Activated naive CD8-positive, alpha-beta T cell treated with anti-CD3 and anti-CD28 coated beads, Interleukin-2, amount 10 ng/mL, durations not matched to agents 7 days and 5 days (primary cell): ENCODE measurements around the gene CCDC81. TPM values are rescaled to one million over a fixed set of nuclear protein-coding genes. Genes with fewer than 3 reads are reported as not detected.

Experiments
- ATAC-seq: fragments of 150-1000 bp; cut with Tn5 transposase; one replicate; pipeline ENCODE4 v1.10.0; 2021; ENCODE audit warnings: low read depth, moderate library complexity
- POLR2A ChIA-PET: fragments of 350-600 bp; sonication (Branson Sonifier 250); formaldehyde crosslinking; loops from one replicate; lab custom pipeline; 2021; ENCODE audit warnings: antibody characterized with exemption; lab: Charles Lee
- DNase-seq: peaks from one replicate; pipeline ENCODE4 v3.0.0; 2021
- H3K27ac Mint-ChIP-seq: one replicate; pipeline ENCODE4 v1.8.0; 2022; ENCODE audit warnings: mild to moderate bottlenecking, mixed read lengths
- H3K27me3 Mint-ChIP-seq: one replicate; pipeline ENCODE4 v1.8.0; 2022; ENCODE audit warnings: mild to moderate bottlenecking, moderate library complexity, mixed read lengths
- H3K36me3 Mint-ChIP-seq: one replicate; pipeline ENCODE4 v1.8.0; 2021; ENCODE audit warnings: mild to moderate bottlenecking, mixed read lengths
- H3K4me1 Mint-ChIP-seq: one replicate; pipeline ENCODE4 v1.8.0; 2021; ENCODE audit warnings: mixed read lengths
- H3K4me3 Mint-ChIP-seq: one replicate; pipeline ENCODE4 v1.8.0; 2022; ENCODE audit warnings: mild to moderate bottlenecking, moderate library complexity, mixed read lengths
- H3K9me3 Mint-ChIP-seq: one replicate; pipeline ENCODE4 v1.8.0; 2021; ENCODE audit warnings: mixed read lengths
- total RNA-seq, 2 experiments: library from RNA; stranded (reverse); gene quantifications; one replicate each; pipeline ENCODE4 v1.2.3, GENCODE V29; 2021

Gene CCDC81
- total RNA-seq, 2 experiments from 2014 or later = 0.39 to 0.43 TPM

DNA sequence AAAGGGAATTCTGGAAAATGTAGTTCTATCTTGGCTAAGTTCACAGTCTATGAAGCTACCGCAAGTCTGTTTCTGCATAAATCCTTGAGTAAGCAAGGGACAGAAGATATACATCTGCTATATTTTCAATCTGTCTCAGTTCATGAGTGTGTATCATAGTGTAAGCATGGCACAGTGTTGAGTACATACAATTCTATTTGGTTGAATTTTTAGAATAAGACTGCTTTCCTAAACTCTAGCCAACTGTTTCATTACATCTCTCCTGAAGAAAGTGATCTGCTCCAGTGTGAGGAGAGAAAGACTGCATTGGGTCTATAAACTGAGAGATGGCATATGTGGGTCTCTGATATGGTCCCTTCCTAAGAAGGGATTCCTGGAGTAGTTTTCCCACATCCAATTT is 2.6 kb upstream of the CCDC81 start:
- Mint-ChIP-seq H3K36me3 (peaks cover 2% of the 10 kb centered on the region), H3K27me3 (no peaks in the 10 kb centered on the region), H3K9me3 (peaks cover 8% of the 10 kb centered on the region), H3K4me1 (peaks cover 15% of the 10 kb centered on the region), H3K27ac (no peak overlapping the region), H3K4me3 (no peak overlapping the region)
- ATAC-seq (no peak), DNase-seq (no peak)
- POLR2A ChIA-PET = no interaction called here

DNA sequence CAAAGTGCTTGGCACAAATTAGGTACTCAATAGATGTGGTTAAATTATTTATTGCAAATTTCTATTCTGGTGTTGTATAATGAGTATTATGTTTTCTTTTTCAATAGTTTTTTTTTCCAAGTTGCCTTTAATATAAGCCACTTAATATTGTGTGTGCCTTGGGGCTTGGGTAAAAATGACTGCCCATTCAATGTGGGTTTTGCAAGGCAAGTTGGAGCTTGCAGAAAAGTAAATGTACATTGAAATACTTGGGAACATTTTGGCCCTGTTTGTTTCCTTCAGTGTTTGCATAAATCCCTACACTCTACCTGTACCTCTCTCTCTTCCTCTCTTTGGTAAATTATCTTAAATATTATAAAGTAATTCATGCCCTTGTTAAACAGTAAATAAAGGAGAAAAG is 2.1 kb upstream of the CCDC81 start:
- H3K4me1 Mint-ChIP-seq = peaks cover 15% of the 10 kb centered on the region
- ATAC-seq (no peak), DNase-seq (no peak)
- peaks cover 8% of the 10 kb centered on the region for H3K9me3 Mint-ChIP-seq
- no peak overlapping the region for H3K27ac Mint-ChIP-seq
- no peak overlapping the region for H3K4me3 Mint-ChIP-seq
- no peaks in the 10 kb centered on the region for H3K27me3 Mint-ChIP-seq
- POLR2A ChIA-PET = no interaction called here
- peaks cover 2% of the 10 kb centered on the region for H3K36me3 Mint-ChIP-seq

DNA sequence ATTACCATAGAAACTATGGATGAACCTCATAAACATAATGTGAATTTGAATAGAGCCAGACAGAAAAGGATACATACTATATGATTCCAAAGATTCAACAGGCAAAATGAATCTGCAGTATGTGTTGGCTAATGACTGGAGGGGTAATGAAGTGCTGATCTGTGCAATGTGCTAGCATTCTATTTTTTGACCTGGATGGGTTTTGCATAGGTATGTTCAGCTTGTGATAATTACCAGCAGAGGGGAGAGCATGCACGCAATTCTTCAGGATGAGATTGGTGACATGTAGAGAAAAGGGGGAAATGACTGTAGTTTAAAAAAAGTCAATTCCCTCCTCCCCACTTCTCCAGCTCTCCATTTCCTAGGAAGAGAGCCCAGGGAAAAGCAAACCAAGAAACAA is 618 bp upstream of the CCDC81 start:
- H3K4me1 Mint-ChIP-seq = peaks cover 14% of the 10 kb centered on the region

DNA sequence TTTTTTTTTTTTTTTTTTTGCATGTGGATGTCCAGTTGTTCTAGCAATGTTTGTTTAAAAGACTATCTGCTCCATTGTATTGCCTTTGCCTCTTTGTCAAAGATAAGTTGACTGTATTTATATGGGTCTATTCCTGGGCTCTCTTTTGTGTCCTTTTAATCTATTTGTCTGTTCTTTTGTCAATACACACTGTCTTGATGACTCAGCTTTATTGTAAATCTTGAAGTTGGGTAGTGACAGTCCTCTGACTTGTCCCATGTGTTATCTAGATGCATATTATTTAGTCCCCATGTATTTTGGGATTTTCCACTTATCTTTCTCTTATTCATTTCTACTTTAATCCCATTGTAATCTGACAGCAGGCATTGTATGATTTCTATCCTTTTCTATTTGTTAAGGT is 3.3 kb downstream of the CCDC81 start:
- no peak overlapping the region for H3K27ac Mint-ChIP-seq
- no peaks in the 10 kb centered on the region for H3K36me3 Mint-ChIP-seq
- peaks cover 4% of the 10 kb centered on the region for H3K9me3 Mint-ChIP-seq
- H3K4me1 Mint-ChIP-seq = peaks cover 3% of the 10 kb centered on the region
- ATAC-seq = no peak
- DNase-seq = no peak
- H3K27me3 Mint-ChIP-seq = peaks cover 2% of the 10 kb centered on the region
- H3K4me3 Mint-ChIP-seq = no peak overlapping the region
- POLR2A ChIA-PET = no interaction called here

More for the DNA sequence above, 618 bp upstream of the CCDC81 start:
- POLR2A ChIA-PET = no interaction called here
- DNase-seq = no peak
- Mint-ChIP-seq H3K27me3 (peaks cover 2% of the 10 kb centered on the region), H3K9me3 (peaks cover 8% of the 10 kb centered on the region), H3K36me3 (peaks cover 2% of the 10 kb centered on the region), H3K27ac (no peak overlapping the region), H3K4me3 (no peak overlapping the region)
- no peak for ATAC-seq

DNA sequence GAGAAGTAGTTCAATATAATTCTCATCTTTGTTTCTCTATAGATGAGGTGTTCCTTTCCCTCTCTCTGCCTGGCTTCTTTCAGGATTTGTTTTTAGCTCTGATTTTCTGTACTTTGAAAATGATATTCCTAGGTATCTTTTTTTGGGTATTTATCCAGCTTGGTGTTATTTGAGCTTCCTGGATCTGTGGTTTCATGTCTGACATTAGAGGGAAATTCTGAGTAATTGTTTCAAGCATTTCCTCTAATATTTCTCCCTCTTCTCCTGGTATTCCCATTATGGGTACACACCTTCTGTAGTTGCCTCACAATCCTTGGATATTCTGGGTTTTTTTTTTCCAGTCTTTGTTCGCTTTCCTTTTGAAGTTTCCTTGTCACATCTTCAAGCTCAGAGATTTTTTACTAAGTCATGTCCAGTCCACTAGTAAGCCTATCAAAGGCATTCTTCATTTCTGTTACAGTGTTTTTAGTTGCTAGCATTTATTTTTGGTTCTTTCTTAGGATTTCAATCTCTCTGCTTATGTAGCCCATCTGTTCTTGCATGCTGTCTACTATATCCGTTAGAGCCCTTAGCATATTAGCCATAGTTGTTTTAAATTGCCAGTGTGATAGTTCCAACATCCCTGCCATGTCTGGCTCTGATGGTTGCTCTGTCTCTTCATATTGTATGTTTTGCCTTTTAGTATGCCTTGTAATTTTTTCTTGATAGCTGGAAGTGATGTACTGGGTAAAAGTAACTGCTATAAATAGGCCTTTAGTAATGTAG is 5.8 kb downstream of the CCDC81 start:
- H3K9me3 Mint-ChIP-seq = peaks cover 4% of the 10 kb centered on the region
- no peaks in the 10 kb centered on the region for H3K4me1 Mint-ChIP-seq
- H3K27ac Mint-ChIP-seq = no peak overlapping the region
- H3K4me3 Mint-ChIP-seq = no peak overlapping the region
- peaks cover 2% of the 10 kb centered on the region for H3K27me3 Mint-ChIP-seq
- POLR2A ChIA-PET = no interaction called here
- no peaks in the 10 kb centered on the region for H3K36me3 Mint-ChIP-seq
- DNase-seq (no peak), ATAC-seq (no peak)

DNA sequence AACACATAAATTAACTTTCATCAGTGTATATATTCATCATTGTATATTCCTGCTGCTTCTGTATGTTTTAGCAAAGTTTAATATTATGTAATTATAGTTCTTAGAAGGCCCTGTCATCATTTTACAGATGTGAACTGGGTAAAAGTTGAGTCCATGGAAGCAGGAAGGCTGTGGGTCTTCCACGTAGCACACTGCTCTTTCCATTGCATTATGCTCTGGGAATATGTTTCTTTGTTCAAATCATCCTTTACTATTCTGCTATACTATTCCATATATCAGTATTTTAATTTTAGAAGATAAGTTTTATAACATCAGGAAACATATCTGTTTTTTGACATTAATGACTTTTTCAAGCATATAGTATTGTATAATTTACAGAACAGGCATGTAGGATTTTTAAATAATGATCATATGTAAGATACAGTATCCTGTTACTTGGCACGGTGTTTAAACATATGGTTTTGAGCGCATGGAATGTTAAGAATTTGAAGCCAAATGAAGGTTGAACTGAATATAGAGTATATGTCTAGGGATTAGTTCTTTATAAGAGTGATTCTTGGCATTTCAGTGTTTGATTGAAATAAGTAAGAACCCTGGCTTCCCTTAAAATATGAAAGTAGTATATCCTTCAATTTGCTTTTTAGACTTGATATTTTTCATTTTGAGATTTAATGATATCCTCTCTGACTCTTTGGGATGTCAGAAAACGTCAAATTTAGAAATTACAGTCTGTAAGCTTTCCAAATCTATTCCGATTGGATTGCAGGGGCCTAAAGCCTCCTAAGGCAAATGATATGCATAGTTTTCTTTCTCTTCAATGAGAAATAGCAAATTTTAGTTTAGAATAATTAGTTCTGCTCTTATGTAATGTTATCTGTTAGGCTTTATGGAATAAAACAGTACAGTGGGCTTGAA is 8.6 kb downstream of the CCDC81 start:
- Mint-ChIP-seq H3K4me1 (no peaks in the 10 kb centered on the region), H3K4me3 (no peak overlapping the region), H3K27me3 (no peaks in the 10 kb centered on the region), H3K36me3 (no peaks in the 10 kb centered on the region), H3K9me3 (no peaks in the 10 kb centered on the region), H3K27ac (no peak overlapping the region)
- DNase-seq (no peak), ATAC-seq (no peak)
- POLR2A ChIA-PET = no interaction called here

DNA sequence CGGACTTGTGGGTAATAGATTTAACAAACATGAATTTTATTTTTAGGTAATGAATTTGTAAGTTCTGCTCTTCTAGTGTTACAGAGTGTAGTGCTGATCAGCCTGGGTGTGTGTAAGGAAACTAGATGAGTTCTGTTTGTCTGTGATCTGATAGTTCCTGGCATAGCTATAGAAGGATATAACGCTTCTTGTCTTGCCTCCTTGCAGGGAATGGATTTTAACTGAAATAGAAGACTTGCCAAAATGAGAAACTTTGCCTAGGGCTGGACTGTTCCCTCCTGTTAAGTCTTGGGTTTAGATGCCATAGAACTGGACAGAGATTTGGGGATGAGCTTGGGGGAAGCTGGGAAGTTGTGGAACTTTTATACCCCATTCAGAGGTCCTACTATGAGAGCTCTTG is 11.6 kb downstream of the CCDC81 start:
- DNase-seq = no peak
- H3K27ac Mint-ChIP-seq = no peak overlapping the region
- no peaks in the 10 kb centered on the region for H3K27me3 Mint-ChIP-seq
- H3K4me1 Mint-ChIP-seq = no peaks in the 10 kb centered on the region
- POLR2A ChIA-PET = no interaction called here
- H3K36me3 Mint-ChIP-seq = no peaks in the 10 kb centered on the region
- no peak overlapping the region for H3K4me3 Mint-ChIP-seq
- H3K9me3 Mint-ChIP-seq = peaks cover 2% of the 10 kb centered on the region
- ATAC-seq = no peak

DNA sequence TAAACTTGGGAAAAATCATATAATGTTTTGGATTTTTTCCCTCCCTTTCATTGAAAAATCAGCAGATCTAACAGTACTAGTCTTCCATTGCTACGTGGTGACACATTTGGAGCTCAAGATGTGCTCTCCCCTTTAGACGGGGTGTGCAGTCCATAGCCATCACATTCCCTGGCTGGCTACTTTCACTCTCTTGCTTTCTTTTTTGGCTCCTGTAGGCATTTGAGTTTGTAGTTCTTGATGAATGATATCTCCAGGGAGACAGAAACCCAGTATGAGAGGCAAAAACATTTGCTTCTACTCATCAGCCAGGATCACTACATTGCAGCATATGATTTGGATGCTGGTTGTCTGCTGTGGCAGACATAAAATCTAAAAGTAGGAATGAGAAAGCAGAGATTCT is 12.1 kb downstream of the CCDC81 start:
- no peaks in the 10 kb centered on the region for H3K4me1 Mint-ChIP-seq
- no peaks in the 10 kb centered on the region for H3K36me3 Mint-ChIP-seq
- no peaks in the 10 kb centered on the region for H3K27me3 Mint-ChIP-seq
- POLR2A ChIA-PET = no interaction called here
- no peak overlapping the region for H3K4me3 Mint-ChIP-seq
- ATAC-seq = no peak
- no peak for DNase-seq
- peaks cover 2% of the 10 kb centered on the region for H3K9me3 Mint-ChIP-seq
- H3K27ac Mint-ChIP-seq = no peak overlapping the region

DNA sequence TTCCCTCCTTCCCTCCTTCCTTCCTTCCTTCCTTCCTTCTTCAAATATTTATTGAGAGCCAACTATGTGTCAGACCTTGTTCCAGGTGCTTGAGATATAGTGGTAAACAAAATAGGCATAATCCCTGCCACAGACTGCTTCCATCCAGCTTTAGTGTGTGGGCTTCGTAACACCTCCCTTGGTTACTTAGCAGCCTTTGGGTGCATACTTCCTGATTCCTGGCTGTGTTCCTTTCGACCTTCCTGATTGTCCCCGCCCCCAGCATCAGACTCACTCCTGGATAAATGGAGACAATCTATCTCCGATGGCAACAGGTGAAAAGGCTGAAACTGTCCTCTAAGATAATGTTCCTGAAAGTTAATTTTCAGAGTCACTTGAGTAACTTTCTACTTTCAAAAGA is 13.5 kb downstream of the CCDC81 start:
- H3K9me3 Mint-ChIP-seq = peaks cover 2% of the 10 kb centered on the region
- H3K36me3 Mint-ChIP-seq = no peaks in the 10 kb centered on the region
- H3K4me1 Mint-ChIP-seq = no peaks in the 10 kb centered on the region
- H3K27me3 Mint-ChIP-seq = no peaks in the 10 kb centered on the region
- ATAC-seq = no peak
- no peak overlapping the region for H3K27ac Mint-ChIP-seq
- DNase-seq = no peak
- POLR2A ChIA-PET = no interaction called here
- H3K4me3 Mint-ChIP-seq = no peak overlapping the region

DNA sequence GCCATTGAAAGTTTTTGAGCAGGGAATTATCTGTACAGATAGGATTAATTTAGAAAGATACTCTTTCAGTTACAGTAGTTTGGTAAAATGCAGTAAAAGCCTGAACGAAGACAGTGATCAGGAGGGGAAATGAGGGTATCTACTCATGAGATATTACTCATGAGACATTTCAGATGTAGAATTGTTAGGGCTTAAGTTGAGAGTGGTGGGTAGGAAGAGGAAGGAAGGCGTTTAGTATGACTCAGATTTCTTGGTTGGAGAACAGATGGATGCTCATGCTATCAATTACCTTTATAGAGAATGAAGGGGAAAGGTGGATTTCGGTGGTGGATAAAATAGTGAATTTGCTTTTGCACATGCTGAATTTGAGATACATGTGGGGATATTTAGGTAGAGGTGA is 15.8 kb downstream of the CCDC81 start:
- no peaks in the 10 kb centered on the region for H3K4me1 Mint-ChIP-seq
- H3K9me3 Mint-ChIP-seq = peaks cover 2% of the 10 kb centered on the region
- no peaks in the 10 kb centered on the region for H3K36me3 Mint-ChIP-seq
- POLR2A ChIA-PET = no interaction called here
- H3K4me3 Mint-ChIP-seq = no peak overlapping the region
- no peak for ATAC-seq
- H3K27me3 Mint-ChIP-seq = no peaks in the 10 kb centered on the region
- DNase-seq = no peak
- no peak overlapping the region for H3K27ac Mint-ChIP-seq

DNA sequence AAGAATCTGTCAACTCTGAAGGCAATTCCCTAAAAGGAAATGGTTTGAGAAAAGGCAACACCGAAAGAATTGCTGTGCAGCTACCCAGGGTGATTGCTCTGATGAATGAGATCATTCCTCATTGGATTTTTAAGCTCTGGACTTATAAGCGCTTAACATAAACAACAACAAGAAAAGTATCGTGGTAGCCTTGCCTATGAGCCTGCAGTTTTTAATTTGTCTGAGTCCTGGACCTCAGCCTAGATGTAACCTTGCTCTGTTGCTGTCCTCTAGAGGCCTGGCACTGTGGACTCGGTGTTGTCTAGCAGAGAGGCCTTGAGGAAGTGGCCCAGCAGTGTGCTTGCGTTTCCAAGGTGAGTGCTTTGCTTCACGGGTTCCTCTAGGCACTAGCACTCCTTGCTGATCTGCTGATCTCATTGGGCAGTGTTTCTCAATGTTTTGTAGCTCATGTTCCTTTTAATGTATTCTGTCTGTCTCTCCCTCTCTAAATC is 20.4 kb downstream of the CCDC81 start:
- no peaks in the 10 kb centered on the region for H3K27me3 Mint-ChIP-seq
- no peaks in the 10 kb centered on the region for H3K9me3 Mint-ChIP-seq
- H3K4me1 Mint-ChIP-seq = peaks cover 9% of the 10 kb centered on the region
- no peak for DNase-seq
- H3K27ac Mint-ChIP-seq = no peak overlapping the region
- peaks cover 4% of the 10 kb centered on the region for H3K36me3 Mint-ChIP-seq
- no peak for ATAC-seq
- no peak overlapping the region for H3K4me3 Mint-ChIP-seq
- POLR2A ChIA-PET = no interaction called here

DNA sequence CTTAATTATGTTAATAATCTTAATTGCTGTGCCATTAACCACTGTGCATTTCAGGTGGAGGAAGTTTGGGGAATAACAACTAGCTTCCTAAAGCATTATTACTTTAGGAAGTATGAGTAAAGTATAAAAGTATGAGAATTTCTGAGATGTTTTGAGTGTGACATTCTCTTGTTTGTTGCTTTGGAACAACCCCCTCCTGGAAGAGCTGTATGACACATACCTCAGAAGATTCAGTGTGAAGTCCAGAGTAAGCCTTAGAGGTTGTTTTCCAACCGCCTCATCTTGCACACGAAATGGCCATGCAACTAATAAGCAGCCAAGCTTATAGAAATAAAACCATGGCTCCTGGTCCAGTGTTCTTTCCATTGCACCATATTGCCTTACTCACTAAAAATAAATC is 21.7 kb downstream of the CCDC81 start:
- Mint-ChIP-seq H3K27me3 (no peaks in the 10 kb centered on the region), H3K36me3 (peaks cover 6% of the 10 kb centered on the region), H3K9me3 (peaks cover under 1% of the 10 kb centered on the region), H3K27ac (no peak overlapping the region), H3K4me3 (no peak overlapping the region), H3K4me1 (peaks cover 9% of the 10 kb centered on the region)
- POLR2A ChIA-PET = no interaction called here
- ATAC-seq (no peak), DNase-seq (no peak)

DNA sequence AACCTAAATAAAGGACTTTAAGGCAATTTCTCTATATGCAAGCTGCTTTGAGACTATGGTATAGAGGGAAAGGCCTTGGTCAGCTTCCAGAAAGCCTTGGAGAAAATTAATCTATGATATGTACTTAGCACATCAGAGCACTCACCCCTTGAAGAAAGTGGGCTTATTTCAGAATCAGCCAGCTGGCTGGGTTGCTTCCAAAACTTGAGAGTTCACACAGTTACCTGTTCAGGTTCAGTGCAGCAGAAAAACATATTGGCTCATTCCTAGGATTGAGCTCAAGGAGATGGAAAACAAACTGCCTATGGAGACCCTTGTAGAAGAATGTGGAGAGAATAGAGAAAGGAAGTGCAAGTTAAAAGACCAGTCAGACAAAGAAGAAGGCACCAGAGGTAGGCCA is 22.7 kb downstream of the CCDC81 start:
- peaks cover 9% of the 10 kb centered on the region for H3K4me1 Mint-ChIP-seq
- no peak for ATAC-seq

DNA sequence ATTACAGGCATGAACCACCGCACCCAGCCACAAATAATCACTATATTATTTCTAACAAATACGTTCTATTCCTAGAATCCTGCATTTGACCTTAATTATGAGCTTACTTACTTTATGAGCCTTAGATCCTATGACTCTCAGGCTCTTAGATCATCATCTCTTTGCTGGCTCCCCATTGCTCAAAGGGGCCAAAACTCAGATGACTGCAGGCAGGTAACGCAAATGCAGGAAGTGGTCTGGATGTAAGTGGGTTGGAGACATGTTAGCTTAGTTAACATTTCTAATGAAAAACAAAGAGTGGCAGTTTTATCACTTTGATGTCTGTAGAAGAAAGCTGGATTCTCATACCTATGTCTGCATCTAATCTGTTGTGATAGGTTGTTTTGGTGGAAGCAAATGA is 23.4 kb downstream of the CCDC81 start:
- POLR2A ChIA-PET = no interaction called here
- Mint-ChIP-seq H3K9me3 (peaks cover 2% of the 10 kb centered on the region), H3K27me3 (no peaks in the 10 kb centered on the region), H3K27ac (peak overlapping the region; percentile 56), H3K4me3 (no peak overlapping the region), H3K36me3 (peaks cover 8% of the 10 kb centered on the region), H3K4me1 (peaks cover 9% of the 10 kb centered on the region)
- ATAC-seq = peak; percentile 74
- no peak for DNase-seq

More for the DNA sequence above, 22.7 kb downstream of the CCDC81 start:
- POLR2A ChIA-PET = no interaction called here
- H3K27ac Mint-ChIP-seq = no peak overlapping the region
- no peaks in the 10 kb centered on the region for H3K27me3 Mint-ChIP-seq
- no peak overlapping the region for H3K4me3 Mint-ChIP-seq
- peaks cover 2% of the 10 kb centered on the region for H3K9me3 Mint-ChIP-seq
- no peak for DNase-seq
- H3K36me3 Mint-ChIP-seq = peaks cover 8% of the 10 kb centered on the region
